Measurements from ENCODE around the gene SEC24D.
"Not testable (repeated sequence)": the region's sequence is repeated elsewhere in the genome, so short reads cannot be mapped to it uniquely, and the experiment has no call there.

Gene SEC24D

DNA sequence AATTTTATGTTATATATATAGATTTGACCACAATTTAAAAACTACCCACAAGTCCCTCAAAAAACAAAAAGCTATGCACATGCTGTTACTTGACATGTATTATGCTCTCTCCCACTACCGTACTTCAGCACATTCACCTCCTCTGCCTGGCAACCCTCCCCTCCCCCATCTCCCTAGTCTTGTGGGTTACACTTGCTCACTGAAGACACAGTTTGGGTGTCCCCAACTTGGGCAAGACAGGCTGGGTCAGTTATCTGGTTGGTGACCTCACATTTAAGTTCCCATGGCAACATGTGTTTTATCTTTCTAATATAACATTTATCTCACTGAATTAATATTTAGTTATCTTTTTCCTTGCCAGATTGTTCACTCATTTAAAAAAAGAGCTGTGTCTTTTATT, 32.7 kb downstream of the SEC24D start:
- TF ChIP-seq, protein P1, sequence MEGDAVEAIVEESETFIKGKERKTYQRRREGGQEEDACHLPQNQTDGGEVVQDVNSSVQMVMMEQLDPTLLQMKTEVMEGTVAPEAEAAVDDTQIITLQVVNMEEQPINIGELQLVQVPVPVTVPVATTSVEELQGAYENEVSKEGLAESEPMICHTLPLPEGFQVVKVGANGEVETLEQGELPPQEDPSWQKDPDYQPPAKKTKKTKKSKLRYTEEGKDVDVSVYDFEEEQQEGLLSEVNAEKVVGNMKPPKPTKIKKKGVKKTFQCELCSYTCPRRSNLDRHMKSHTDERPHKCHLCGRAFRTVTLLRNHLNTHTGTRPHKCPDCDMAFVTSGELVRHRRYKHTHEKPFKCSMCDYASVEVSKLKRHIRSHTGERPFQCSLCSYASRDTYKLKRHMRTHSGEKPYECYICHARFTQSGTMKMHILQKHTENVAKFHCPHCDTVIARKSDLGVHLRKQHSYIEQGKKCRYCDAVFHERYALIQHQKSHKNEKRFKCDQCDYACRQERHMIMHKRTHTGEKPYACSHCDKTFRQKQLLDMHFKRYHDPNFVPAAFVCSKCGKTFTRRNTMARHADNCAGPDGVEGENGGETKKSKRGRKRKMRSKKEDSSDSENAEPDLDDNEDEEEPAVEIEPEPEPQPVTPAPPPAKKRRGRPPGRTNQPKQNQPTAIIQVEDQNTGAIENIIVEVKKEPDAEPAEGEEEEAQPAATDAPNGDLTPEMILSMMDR (conservative IDR thresholded peaks at IDR 0.05; ENCODE audit: low read depth): no peak
- DNase-seq (ENCODE audit: low spot score): no peak
- POLR2A ChIA-PET (ENCODE audit: low non-redundant PET): no interaction called here
- no peak overlapping the region for H3K27ac ChIP-seq
- CTCF ChIA-PET: no interaction called here

DNA sequence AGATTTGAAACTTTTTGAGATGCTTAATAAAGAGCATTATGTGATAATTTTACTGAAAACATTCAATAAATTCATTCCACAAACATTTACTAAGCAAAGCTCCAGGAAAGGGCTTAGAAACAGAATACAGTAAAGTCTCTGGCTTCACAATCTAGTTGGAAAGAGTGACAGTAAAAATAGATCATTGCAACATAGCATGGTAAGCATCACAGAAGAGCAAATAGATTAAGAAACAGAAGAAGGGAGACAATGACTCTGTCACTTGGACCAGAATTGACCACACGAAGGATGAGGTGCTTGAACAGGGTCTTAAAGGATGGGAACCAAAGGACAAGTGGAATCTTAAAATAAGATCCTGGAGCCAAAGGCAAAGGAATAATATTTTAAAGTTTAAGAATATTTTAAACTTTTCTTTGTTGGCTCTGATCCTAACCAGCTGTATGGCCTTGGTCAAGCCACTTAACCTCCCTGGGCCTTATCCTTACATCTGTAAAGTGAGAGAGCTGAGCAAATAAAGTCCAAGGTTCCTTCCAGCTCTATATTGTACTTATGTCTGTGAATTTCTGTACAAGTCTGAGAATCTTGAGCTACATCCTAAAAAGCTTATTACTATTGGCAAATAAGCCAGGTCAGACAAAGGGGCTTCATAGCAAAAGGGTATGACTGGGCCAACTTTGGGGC, 33.9 kb downstream of the SEC24D start:
- TF ChIP-seq, protein P1 (conservative IDR thresholded peaks at IDR 0.05; ENCODE audit: low read depth): no peak
- DNase-seq (ENCODE audit: low spot score): no peak
- no peak overlapping the region for H3K27ac ChIP-seq
- CTCF ChIA-PET: no interaction called here
- POLR2A ChIA-PET (ENCODE audit: low non-redundant PET): no interaction called here

DNA sequence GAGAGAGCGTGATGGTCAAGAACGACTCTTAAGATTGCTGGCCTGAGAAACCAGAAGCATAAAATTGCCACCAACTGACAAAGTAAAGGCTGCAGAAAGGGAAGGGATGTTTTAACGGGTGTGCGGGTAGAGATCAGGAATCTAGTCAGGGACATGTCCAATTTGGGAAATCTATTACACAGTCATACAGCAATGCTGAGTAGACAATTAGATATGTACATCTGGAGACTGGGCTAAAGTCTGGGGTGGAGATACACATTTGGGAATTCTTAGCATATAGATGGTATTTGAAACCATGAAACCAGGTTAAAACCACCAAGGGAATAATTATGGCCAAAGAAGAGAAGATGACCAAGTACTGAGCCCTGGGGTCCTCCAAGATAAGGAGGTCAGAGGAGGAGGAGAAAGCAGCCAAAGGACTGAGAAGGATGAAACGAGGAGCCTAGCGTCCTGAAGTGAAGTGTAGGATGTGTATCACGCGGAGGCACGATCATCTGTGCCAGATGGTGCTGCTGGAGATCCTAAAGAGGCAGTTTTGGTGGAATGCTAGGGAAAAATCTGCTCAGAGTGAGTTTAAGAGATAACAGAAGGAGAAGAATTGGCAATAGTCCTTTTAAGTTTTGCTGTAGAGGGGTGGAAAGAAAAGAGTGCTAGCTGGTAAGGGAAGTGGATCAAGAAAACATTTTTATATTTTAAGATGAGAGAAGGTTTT, 36.5 kb downstream of the SEC24D start:
- ChIA-PET CTCF (no interaction called here), POLR2A (ENCODE audit: low non-redundant PET) (no interaction called here)
- H3K27ac ChIP-seq: no peak overlapping the region
- DNase-seq (ENCODE audit: low spot score): no peak
- TF ChIP-seq, protein P1 (conservative IDR thresholded peaks at IDR 0.05; ENCODE audit: low read depth): no peak

DNA sequence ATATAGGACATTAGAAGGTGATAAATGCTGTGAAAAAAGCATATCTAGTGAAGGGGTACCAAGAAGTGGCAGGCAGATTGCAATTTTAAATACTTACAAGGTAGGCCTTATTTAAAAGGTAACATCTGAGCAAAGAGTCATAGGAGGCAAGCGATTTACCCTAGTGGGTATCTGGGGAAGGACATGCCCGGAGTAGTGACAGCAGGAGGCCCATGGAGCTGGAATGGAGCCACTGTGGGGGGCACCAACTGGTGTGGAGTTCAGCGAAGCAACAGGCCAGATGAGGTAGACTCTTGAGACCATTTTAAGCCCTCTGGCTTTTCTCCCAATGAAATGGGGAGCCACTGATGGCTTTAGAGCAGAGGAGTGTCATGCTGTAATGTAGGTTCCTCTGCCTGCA, 37.3 kb downstream of the SEC24D start:
- TF ChIP-seq, protein P1 (conservative IDR thresholded peaks at IDR 0.05; ENCODE audit: low read depth): no peak
- H3K27ac ChIP-seq: no peak overlapping the region
- no peak for DNase-seq (ENCODE audit: low spot score)
- POLR2A ChIA-PET (ENCODE audit: low non-redundant PET): no interaction called here
- CTCF ChIA-PET: no interaction called here

DNA sequence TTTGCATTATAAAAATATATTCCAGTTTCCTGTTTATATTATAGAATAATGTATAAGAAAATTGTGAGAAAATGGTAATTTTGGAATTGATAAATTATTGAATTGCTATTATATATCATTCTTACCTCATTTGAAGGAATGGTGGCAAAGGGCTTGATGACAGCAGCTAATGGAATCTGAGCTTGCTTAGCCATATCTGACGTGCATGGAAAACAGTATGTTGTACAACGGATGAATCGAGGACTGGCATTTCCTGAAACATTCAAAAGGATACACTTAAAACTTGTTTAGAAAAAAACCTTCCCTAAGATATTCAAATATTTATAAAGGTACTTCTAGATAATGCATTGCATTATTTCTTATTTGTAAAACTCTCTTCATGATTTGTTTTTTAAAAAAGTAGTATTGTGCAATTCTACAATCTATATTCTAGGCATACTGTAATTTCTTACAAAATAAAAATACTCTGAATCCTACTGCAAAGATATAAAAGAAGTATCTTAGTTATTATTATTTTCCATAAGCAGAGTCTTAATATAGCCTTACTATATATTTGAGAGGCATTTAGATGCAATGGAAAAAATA, 38.3 kb downstream of the SEC24D start:
- no peak overlapping the region for H3K27ac ChIP-seq
- CTCF ChIA-PET: no interaction called here

DNA sequence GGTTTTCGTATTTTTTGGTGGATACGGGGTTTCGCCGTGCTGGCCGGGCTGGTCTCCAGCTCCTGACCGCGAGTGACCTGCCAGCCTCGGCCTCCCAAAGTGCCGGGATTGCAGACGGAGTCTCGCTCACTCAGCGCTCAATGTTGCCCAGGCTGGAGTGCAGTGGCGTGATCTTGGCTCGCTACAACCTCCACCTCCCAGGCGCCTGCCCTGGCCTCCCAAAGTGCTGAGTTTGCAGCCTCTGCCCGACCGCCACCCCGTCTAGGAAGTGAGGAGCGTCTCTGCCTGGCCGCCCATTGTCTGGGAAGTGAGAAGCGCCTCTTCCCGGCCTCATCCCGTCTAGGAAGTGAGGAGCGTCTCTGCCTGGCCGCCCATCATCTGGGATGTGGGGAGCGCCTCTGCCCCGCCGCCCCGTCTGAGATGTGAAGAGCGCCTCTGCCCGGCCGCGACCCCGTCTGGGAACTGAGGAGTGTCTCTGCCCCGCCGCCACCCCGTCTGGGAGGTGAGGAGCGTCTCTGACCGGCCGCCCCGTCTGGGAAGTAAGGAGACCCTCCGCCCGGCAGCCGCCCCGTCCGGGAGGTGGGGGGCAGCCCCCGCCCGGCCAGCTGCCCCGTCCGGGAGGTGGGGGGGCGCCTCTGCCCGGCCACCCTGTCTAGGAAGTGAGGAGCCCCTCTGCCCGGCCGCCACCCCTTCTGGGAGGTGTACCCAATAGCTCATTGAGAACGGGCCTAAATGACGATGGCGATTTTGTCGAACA, 44.1 kb downstream of the SEC24D start:
- H3K27ac ChIP-seq; POLR2A ChIA-PET (ENCODE audit: low non-redundant PET); DNase-seq (ENCODE audit: low spot score): not testable (repeated sequence)
- CTCF ChIA-PET: interaction anchor here (0.6 kb wide), 1 partner anchor 99 kb away, joined by 3 read pairs; no protein-coding TSS in a partner anchor

More for the DNA sequence above, 38.3 kb downstream of the SEC24D start:
- POLR2A ChIA-PET (ENCODE audit: low non-redundant PET): no interaction called here
- TF ChIP-seq, protein P1 (conservative IDR thresholded peaks at IDR 0.05; ENCODE audit: low read depth): no peak
- no peak for DNase-seq (ENCODE audit: low spot score)
